ENCODE results near the gene NR6A1.

The NR6A1 gene

DNA sequence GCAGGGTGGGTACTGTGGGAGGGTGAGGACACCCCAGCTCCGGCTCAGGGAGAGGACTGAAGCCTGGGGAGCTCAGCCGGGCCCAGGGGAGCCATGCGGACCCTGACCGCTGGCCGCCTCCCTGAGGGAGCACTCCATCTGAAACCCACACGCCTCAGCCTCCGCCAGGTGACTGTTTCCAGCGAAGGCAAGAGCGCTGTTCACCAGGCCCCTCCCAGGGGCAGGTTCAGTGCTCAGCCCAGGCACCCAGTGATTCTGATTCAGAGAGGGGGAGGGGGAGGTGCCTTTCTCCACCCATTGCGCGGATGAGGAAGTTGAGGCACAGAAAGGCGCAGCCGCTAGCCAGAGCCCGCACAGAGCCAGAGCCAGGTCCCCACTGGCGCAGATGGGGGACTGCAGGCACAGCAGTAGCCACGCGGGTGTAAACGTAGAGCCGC is 293.9 kb downstream of the NR6A1 start:
- no peak overlapping the region for H3K4me3 Mint-ChIP-seq
- DNase-seq (ENCODE audit: low spot score in 2 of 2): no peak
- no peaks in the 10 kb centered on the region for H3K4me1 Mint-ChIP-seq
- H3K27ac Mint-ChIP-seq: no peak overlapping the region
- no peaks in the 10 kb centered on the region for H3K36me3 Mint-ChIP-seq
- H3K9me3 Mint-ChIP-seq: no peaks in the 10 kb centered on the region
- ATAC-seq: no peak

DNA sequence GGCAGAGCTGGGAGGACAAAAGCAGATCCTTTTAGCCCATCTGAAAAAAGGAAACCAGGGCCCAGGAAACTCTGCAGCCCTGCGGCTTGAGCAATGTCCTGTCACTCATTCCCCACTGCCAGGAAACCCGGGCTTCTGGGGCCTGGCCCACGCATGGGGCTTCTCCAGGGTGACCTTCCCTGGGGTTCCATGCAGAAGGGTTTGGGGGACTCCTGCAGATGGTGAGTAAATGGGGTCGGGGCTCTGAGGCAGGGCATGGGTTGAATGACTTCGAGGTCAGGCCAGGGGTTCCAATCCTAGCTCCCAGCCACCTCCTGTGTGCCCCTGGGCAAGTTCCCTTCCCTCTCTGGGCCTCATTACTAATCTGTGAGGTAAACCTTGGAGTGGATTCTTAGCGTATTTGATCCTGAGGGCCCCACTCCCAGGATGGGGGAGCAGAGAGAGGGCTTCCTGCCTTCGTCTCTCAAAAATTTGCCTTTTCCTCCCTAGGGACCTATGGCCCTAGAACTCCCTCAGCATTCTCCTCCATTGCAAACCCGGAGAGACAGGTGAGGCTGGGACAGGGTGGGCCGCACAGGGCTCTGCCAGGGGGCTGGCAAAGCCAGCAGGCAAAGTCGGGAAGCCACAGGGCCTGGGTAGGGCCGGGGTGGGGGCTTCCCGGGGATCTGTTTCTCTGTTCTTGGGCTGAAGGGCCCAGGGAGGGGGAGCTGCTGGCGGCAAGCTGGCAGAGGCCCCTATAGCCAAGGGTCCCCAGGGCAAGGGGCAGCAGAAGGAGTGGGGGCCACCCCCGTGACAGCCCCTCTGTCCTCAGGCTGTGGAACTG is 295.0 kb downstream of the NR6A1 start:
- no peak for ATAC-seq
- Mint-ChIP-seq H3K9me3 (no peaks in the 10 kb centered on the region), H3K4me3 (no peak overlapping the region), H3K27ac (no peak overlapping the region), H3K36me3 (no peaks in the 10 kb centered on the region), H3K4me1 (no peaks in the 10 kb centered on the region)
- no peak for DNase-seq (ENCODE audit: low spot score in 2 of 2)

DNA sequence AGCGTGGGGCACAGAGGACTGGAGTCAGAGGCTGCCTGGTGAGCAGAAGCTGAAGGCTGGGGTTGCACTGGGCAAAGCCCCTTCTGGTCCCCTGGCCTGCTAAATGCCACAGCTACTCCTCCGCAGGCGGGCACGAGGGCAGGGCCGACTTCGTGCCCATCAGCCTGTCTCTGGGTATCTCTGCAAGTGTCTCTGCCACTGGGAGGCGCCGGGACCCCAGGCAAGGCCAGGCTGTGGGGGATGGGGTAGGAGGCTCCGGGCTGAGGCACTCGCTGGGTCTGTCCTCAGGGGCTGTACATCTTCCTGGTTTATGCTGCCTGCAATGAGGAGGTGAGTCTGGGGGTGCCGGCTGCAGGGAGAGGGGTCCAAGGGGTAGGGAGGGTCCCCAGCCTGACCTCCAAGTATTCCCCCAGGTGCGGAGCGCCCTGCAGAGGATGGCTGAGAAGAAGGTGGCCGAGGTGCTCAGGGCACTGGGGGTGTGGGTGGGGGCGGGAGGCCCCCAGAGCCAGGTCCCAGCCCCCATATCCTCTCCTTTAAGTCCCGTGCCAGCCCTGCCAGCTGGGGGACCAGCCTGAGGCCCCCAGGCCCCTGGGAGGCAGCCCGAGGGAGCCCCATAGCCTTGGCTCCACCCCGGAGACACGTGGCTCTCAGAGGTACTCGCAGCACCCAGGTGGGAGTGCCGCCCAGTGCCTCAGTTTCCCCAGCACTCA is 295.8 kb downstream of the NR6A1 start:
- Mint-ChIP-seq H3K4me1 (no peaks in the 10 kb centered on the region), H3K9me3 (no peaks in the 10 kb centered on the region), H3K4me3 (no peak overlapping the region), H3K36me3 (no peaks in the 10 kb centered on the region), H3K27ac (no peak overlapping the region)
- no peak for DNase-seq (ENCODE audit: low spot score in 2 of 2)
- ATAC-seq: no peak

- ATAC-seq (no peak), DNase-seq (ENCODE audit: low spot score in 2 of 2) (no peak)
- no peaks in the 10 kb centered on the region for H3K9me3 Mint-ChIP-seq
- H3K27ac Mint-ChIP-seq: no peak overlapping the region
- H3K4me1 Mint-ChIP-seq: no peaks in the 10 kb centered on the region
- no peak overlapping the region for H3K4me3 Mint-ChIP-seq
- no peaks in the 10 kb centered on the region for H3K36me3 Mint-ChIP-seq
Observed at GRCh38 chr9:124474151-124474550, 297.0 kb downstream of the NR6A1 start.

GRCh38 chr9:124473310-124473709 is 297.8 kb downstream of the NR6A1 start:
- no peaks in the 10 kb centered on the region for H3K4me1 Mint-ChIP-seq
- ATAC-seq (no peak), DNase-seq (ENCODE audit: low spot score in 2 of 2) (no peak)
- no peaks in the 10 kb centered on the region for H3K9me3 Mint-ChIP-seq
- H3K27ac Mint-ChIP-seq: no peak overlapping the region
- H3K36me3 Mint-ChIP-seq: no peaks in the 10 kb centered on the region
- H3K4me3 Mint-ChIP-seq: no peak overlapping the region

DNA sequence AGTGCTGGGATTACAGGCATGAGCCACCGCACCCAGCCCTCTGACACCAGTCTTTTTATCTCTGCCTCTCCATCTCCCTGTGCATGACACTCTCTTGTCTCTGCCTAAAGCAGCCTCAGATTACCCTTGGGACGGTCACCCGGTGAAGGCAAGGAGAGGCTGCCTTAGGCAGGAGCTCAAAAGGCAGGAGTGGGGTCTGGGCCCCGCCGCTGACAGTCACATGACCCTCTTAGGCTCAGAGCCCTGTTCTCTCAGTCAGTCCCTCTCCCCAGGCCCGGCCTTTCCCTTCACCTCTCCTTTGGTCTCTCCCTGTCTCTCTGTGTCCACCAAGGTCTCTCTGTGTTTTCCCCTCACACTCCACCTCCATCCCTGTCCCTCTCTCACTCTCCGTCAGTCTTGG is 298.3 kb downstream of the NR6A1 start:
- Mint-ChIP-seq H3K4me1 (no peaks in the 10 kb centered on the region), H3K27ac (no peak overlapping the region), H3K4me3 (no peak overlapping the region), H3K9me3 (no peaks in the 10 kb centered on the region), H3K36me3 (no peaks in the 10 kb centered on the region)
- no peak for ATAC-seq
- DNase-seq (ENCODE audit: low spot score in 2 of 2): no peak

DNA sequence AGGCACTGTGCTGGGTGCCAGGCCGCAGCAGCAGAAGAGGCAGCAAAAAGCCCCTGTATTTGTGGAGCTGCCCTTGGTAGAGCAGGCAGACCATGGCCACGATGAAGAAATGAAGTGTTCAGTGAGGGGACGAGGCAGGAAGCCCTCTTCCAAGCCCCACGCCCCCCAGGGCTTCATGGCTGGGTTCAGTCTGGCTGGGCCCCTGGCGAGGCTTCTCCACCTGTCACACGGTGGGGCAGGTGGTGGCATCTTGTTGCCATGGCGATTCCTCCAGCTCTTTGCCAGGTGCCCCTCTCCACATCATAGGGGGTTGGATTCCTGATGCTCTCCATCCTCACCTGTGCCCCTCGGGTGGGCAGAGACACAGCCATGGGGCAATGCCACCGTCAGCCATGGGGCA is 299.4 kb downstream of the NR6A1 start:
- no peak overlapping the region for H3K27ac Mint-ChIP-seq

GRCh38 chr9:124470726-124471125 is 300.4 kb downstream of the NR6A1 start:
- no peaks in the 10 kb centered on the region for H3K4me1 Mint-ChIP-seq
- no peaks in the 10 kb centered on the region for H3K9me3 Mint-ChIP-seq
- H3K36me3 Mint-ChIP-seq: no peaks in the 10 kb centered on the region
- no peak overlapping the region for H3K4me3 Mint-ChIP-seq
- DNase-seq (ENCODE audit: low spot score in 2 of 2) (no peak), ATAC-seq (no peak)
- H3K27ac Mint-ChIP-seq: no peak overlapping the region

More for the DNA sequence above, 299.4 kb downstream of the NR6A1 start:
- DNase-seq (ENCODE audit: low spot score in 2 of 2) (no peak), ATAC-seq (no peak)
- Mint-ChIP-seq H3K9me3 (no peaks in the 10 kb centered on the region), H3K4me3 (no peak overlapping the region), H3K36me3 (no peaks in the 10 kb centered on the region), H3K4me1 (no peaks in the 10 kb centered on the region)

DNA sequence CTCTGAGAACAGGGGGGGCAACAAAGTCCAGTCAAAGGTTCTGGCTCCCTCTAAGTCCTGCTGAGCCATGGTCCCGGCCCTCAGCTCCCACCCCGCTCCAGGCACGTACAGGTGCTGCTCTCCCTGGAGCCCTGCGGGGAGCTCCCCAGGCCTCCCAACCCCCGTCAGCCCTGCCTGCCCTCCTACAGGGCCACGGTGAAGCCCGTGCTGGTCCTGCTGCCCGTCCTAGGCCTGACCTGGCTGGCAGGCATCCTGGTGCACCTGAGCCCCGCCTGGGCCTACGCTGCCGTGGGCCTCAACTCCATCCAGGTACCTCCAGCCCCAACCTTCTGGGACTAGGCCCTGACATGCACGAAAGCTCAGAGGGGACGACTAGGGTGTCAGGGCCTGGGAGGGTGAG is 300.8 kb downstream of the NR6A1 start:
- no peaks in the 10 kb centered on the region for H3K36me3 Mint-ChIP-seq
- H3K27ac Mint-ChIP-seq: no peak overlapping the region
- ATAC-seq (no peak), DNase-seq (ENCODE audit: low spot score in 2 of 2) (no peak)
- no peaks in the 10 kb centered on the region for H3K4me1 Mint-ChIP-seq
- no peaks in the 10 kb centered on the region for H3K9me3 Mint-ChIP-seq
- no peak overlapping the region for H3K4me3 Mint-ChIP-seq

DNA sequence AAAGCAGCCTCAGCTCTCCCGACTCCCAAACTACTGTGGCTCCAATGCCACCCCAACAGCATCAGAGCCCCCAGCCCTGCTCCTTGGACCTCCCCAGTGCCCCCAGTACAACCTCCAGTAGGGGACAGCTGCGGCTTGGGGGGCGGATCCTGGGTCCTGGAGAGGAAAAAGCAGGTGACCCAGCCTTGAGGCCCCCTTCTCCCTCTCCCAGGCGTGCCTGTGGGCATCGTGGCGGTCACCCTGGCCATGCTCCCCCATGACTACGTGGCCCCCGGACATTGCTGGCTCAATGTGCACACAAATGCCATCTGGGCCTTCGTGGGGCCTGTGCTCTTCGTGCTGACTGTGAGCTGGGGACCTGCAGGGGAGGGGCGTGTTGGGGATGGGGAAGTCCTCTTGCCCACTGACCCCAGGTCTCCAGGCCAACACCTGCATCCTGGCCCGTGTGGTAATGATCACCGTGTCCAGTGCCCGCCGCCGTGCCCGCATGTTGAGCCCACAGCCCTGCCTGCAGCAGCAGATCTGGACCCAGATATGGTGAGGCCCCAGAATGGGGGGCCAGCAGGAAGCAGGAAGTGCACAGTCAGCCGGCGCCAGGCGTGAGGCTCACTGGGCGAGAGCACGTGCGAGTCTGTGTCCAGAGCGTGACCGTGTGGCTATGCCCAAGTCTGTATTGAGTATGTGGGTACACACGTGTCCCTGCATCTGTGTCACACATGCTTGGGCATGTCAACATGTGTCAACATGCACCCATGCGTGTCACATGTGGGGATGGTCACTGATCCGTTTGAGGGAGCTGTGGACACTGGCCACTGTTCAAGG is 301.9 kb downstream of the NR6A1 start:
- DNase-seq (ENCODE audit: low spot score in 2 of 2) (no peak), ATAC-seq (no peak)
- Mint-ChIP-seq H3K4me1 (no peaks in the 10 kb centered on the region), H3K27ac (no peak overlapping the region), H3K36me3 (no peaks in the 10 kb centered on the region), H3K4me3 (no peak overlapping the region), H3K9me3 (no peaks in the 10 kb centered on the region)

DNA sequence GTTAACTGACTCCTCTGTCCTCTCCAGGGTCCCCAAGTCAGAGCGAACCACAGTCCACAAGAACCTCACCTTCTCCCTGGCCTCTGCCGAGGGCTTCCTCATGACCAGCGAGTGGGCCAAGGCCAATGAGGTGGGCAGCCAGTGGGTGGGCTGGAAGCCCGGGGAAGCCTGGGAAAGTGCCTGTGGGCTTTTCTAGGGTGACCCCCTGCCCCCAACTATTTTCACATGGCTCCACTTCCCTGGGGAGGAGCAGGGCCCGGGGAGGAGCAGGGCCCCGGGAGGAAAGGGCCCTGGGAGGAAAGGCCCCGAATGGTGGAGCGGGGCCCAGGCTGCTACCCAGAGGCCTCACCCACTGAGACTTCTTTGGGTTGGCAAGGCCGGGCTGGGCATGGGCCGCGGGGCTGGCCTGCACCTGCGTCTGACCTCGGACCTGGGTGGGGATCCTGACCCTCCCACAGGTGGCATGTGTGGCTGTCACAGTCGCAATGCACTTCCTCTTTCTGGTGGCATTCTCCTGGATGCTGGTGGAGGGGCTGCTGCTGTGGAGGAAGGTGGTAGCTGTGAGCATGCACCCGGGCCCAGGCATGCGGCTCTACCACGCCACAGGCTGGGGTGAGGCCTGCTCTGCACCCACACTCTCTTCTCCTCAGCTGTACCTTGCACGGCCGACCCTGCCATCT is 302.9 kb downstream of the NR6A1 start:
- ATAC-seq (peak; percentile 12), DNase-seq (ENCODE audit: low spot score in 2 of 2) (no peak)
- no peaks in the 10 kb centered on the region for H3K36me3 Mint-ChIP-seq
- no peak overlapping the region for H3K27ac Mint-ChIP-seq
- H3K4me1 Mint-ChIP-seq: no peaks in the 10 kb centered on the region
- no peak overlapping the region for H3K4me3 Mint-ChIP-seq
- H3K9me3 Mint-ChIP-seq: no peaks in the 10 kb centered on the region

DNA sequence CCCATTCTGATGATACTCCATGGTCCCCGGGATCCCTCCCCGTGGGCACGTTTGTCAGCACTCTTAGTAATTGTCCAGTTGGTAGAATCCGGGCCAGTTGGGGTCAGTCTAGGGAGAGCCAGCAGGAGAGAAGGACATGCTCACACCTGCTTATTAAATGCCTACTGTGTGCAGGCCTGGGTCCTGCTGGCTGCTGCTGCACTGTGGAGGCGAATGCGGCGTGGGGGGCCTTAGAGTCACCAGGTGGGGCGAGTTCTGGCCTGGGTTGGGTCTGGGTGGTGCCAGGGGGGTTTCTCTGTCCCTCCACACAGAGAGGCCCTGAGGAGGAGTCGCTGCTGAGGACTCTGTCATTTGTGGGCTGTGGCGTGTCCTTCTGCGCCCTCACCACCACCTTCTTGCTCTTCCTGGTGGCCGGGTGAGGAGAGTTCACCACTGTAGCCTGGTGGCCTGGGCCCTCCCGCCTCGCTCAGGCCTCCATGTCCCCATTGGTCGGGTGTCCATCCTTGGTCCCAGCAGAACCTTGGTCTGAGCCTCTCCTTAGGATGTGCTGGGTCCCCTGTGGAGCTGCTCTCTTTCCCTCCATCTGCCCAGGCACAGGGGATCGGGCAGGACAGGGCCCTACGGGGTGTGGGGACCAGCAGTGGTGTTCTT is 303.6 kb downstream of the NR6A1 start:
- Mint-ChIP-seq H3K4me1 (no peaks in the 10 kb centered on the region), H3K27ac (no peak overlapping the region), H3K36me3 (no peaks in the 10 kb centered on the region), H3K4me3 (no peak overlapping the region), H3K9me3 (no peaks in the 10 kb centered on the region)
- ATAC-seq (no peak), DNase-seq (ENCODE audit: low spot score in 2 of 2) (no peak)

Data from stimulated activated effector memory CD8-positive, alpha-beta T cell treated with anti-CD3 and anti-CD28 coated beads, Interleukin-12 subunit alpha, Interleukin-12 subunit beta, amount 100 ng/mL, for 72 hours (primary cell).